Prostate gland (tissue), 2 donors: ENCODE data around the gene SOAT2. TPM values are rescaled to one million over a fixed set of nuclear protein-coding genes. Genes with fewer than 3 reads are reported as not detected.

ENCODE experiments used
- DNase-seq: peaks from one replicate; pipeline ENCODE4 v3.0.0-alpha.2; 2019; ENCODE audit warnings: low spot score
- H3K27ac ChIP-seq, 2 donors: fragments of 200-600 bp; sonication (generic); 2 replicates each; pipeline ENCODE4 v1.5.1; 2017 to 2019
- H3K27me3 ChIP-seq: fragments of 200-600 bp; sonication (generic); replicated peaks from 2 replicates; pipeline ENCODE4 v1.5.1; 2019; ENCODE audit not compliant: insufficient read depth
- H3K36me3 ChIP-seq, 2 donors: fragments of 200-600 bp; sonication (generic); 1 replicate in 1 of 2; 2 replicates in 1 of 2; pipeline versions ENCODE4 v1.5.1 to v1.8.1; 2017 to 2019
- H3K4me1 ChIP-seq: fragments of 200-600 bp; sonication (generic); replicated peaks from 2 replicates; pipeline ENCODE4 v1.5.1; 2019
- H3K4me3 ChIP-seq, 2 donors: fragments of 200-600 bp; sonication (generic); 2 replicates each; pipeline ENCODE4 v1.5.1; 2017 to 2019
- H3K9me3 ChIP-seq: fragments of 200-600 bp; sonication (generic); 2 replicates; pipeline ENCODE4 v1.5.1; 2017
- POLR2A ChIP-seq: fragments of 450-650 bp; IDR thresholded peaks from one replicate; pipeline ENCODE4 v1.6.1; 2016; ENCODE audit warnings: antibody characterized with exemption, mild to moderate bottlenecking
- POLR2AphosphoS5 ChIP-seq: sonication (generic); formaldehyde crosslinking; IDR thresholded peaks from one replicate; pipeline ENCODE4 v1.6.1; 2017; ENCODE audit warnings: antibody characterized with exemption
- WGBS: methylation state at CpG from one replicate; pipeline ENCODE4 v1.1.5; 2018; 5-methylcytosine and 5-hydroxymethylcytosine counted together
- intact Hi-C: fragments of 100-400 bp; cut with DNase I; formaldehyde crosslinking; loops from one replicate; pipeline ENCODE4 v1.14.2; 2022
- total RNA-seq, 2 donors: library from RNA; depleted of rRNA; stranded (reverse); fragments of >200 nt; gene quantifications; one replicate each; pipeline ENCODE4 v1.1.0, GENCODE V29; 2016
- TF ChIP-seq, protein P1 (sequence below), 4 experiments: fragments of 200-600 bp in 2 of 4; fragments of 450-650 bp in 2 of 4; sonication (generic) in 2 of 4; IDR thresholded peaks; 1 replicate in 3 of 4; 2 replicates in 1 of 4; pipeline ENCODE4 v1.5.1; 2016 to 2019; ENCODE audit warnings: antibody characterized with exemption in 4 of 4, mild to moderate bottlenecking in 2 of 4, moderate library complexity in 2 of 4

Gene SOAT2
- total RNA-seq, 2 donors from 2014 or later = 0.14 to 0.28 TPM

DNA sequence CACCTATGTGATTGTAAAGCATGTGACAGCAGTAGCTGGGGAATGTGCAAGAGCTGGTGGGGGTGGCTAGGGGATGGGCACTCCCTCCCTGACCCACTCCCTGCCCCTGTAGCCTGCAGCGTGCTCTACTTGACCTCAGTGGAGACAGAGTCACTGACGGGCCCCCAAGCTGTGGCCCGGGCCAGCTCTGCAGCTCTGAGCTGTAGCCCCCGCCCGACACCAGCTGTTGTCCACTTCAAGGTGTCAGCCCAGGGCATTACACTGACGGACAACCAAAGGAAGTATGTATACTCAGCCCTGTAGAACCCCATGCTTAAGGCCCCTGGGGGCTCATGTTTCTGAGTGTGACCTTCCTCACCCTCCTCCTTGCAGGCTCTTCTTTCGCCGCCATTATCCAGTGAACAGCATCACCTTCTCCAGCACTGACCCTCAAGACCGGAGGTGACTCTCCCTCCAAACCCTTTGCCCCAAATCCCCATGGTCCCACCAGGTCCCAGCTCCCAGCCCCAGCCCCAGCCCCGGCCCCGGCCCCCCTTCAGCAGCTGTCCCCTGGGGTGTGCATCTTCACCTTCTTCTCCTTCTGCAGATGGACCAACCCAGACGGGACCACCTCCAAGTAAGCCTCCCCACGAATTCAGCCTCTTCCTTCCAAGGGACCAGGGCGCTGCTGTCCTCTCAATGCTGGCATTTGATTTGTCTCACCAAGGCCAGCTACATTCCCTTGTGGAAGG is 40.1 kb upstream of the SOAT2 start:
- intact Hi-C loops = no loop called here
- Histone ChIP-seq H3K4me1 (peaks cover 12% of the 10 kb centered on the region), H3K9me3 (no peaks in the 10 kb centered on the region), H3K27ac (peak overlapping the region; percentile 66 to 68), H3K27me3 (no peaks in the 10 kb centered on the region), H3K36me3 (peaks cover 0 to 16% of the 10 kb centered on the region in 2 donors), H3K4me3 (no peak overlapping the region)
- TF ChIP-seq, protein P1, sequence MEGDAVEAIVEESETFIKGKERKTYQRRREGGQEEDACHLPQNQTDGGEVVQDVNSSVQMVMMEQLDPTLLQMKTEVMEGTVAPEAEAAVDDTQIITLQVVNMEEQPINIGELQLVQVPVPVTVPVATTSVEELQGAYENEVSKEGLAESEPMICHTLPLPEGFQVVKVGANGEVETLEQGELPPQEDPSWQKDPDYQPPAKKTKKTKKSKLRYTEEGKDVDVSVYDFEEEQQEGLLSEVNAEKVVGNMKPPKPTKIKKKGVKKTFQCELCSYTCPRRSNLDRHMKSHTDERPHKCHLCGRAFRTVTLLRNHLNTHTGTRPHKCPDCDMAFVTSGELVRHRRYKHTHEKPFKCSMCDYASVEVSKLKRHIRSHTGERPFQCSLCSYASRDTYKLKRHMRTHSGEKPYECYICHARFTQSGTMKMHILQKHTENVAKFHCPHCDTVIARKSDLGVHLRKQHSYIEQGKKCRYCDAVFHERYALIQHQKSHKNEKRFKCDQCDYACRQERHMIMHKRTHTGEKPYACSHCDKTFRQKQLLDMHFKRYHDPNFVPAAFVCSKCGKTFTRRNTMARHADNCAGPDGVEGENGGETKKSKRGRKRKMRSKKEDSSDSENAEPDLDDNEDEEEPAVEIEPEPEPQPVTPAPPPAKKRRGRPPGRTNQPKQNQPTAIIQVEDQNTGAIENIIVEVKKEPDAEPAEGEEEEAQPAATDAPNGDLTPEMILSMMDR (IDR thresholded peaks at IDR 0.05) = no peak
- TF ChIP-seq POLR2A (no peak), POLR2AphosphoS5 (no peak)
- no peak for DNase-seq
- 69% methylated on average over 14 of the region's 14 CpGs for WGBS

DNA sequence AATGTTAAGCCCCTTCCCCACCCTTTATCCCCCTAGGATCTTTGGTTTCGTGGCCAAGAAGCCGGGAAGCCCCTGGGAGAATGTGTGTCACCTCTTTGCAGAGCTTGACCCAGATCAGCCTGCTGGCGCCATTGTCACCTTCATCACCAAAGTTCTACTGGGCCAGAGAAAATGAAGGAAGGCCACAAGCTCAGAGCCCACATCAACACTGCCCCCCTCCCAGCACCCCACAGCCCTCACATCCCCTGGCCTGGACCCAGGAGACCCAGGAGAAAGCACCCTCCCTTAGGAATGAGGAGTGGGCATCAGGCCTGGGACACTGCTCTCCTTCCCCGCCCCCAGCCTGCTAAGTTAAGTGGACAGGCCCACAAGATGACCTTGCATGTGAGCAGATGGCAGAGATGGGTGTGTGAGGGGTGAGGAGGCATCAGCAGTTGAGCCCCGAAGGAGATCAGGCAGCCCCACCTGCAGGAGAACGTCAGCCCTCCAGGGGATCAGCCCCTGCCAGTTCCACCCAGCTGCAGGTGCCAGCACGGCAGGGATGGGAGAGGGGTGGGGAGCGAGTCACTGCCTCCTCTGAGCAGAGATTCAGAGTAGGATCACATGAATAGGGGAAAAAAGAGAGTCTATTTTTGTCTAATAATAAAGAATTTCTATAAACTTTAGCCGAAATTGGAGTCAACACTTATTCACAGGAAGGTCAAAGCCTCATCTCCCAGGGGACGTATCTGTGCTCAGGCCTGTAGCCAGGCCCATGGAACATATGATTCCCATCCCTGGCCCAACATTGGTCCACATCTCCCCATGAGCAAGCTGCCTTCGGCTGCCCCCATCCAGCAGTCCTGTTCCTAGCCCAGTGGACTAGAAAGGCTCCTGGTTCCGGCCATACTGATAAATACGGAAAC is 39.3 kb upstream of the SOAT2 start:
- H3K4me3 ChIP-seq = no peak overlapping the region
- H3K9me3 ChIP-seq = no peaks in the 10 kb centered on the region
- DNase-seq = no peak
- TF ChIP-seq POLR2A (no peak), POLR2AphosphoS5 (peak; percentile 50)
- TF ChIP-seq, protein P1 (IDR thresholded peaks at IDR 0.05) = peak in 1 of 4 experiments; percentile 4
- H3K4me1 ChIP-seq = peaks cover 12% of the 10 kb centered on the region
- WGBS = 46% methylated on average over 13 of the region's 13 CpGs
- H3K27ac ChIP-seq = peak overlapping the region; percentile 58 to 68
- H3K27me3 ChIP-seq = no peaks in the 10 kb centered on the region
- peaks cover 0 to 18% of the 10 kb centered on the region in 2 donors for H3K36me3 ChIP-seq
- intact Hi-C loops = loop anchor here (2.0 kb wide), 1 partner anchor 133 kb away; no protein-coding TSS in a partner anchor

DNA sequence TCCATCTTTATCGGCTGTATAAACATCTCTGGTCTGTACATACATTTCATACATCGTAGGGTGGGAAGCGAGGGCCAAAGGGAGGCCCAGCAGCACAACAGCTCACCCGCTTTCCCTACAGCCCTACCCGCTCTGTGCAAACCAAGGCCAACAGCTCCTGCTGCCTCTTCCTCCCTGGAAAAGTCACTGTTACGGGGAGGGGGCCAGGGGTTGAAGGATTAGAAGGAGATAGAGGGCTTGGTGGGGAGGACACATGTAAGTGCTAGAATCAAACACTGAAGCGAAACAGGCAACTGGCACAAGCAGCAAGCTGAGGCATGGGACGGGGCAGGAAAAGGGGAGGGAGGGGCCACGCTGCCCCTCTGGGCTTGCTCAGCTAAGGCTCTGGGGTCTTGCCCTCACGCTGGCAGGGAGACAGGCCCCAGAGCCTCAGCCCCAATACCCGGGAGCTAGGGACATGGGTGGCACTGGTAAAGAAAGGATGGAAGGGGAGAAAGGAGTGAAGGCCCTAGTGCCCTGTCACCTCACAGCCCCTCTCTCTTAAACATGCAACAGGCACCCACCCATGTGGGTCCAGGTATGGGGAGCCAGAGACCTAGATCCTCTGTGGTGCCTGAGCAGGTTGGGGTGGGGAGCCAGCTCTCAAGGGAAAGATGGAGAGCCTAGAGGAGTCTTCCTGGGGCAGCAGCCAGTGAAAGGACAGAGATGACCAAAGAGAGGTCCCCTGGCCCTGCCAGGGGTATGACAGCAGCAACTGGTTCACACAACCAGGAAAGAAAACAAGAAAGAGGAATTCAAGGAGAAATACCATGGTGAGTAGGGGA is 38.5 kb upstream of the SOAT2 start:
- Histone ChIP-seq H3K27me3 (no peaks in the 10 kb centered on the region), H3K4me1 (peaks cover 16% of the 10 kb centered on the region), H3K4me3 (no peak overlapping the region), H3K36me3 (peaks cover 0 to 18% of the 10 kb centered on the region in 2 donors), H3K27ac (peak overlapping the region; percentile 58 to 68), H3K9me3 (no peaks in the 10 kb centered on the region)
- intact Hi-C loops = loop anchor here (1.0 to 5.0 kb wide), 3 partner anchors 34 to 132 kb away; no protein-coding TSS in a partner anchor
- WGBS = 73% methylated on average over 11 of the region's 11 CpGs
- no peak for DNase-seq
- TF ChIP-seq, protein P1 (IDR thresholded peaks at IDR 0.05) = no peak
- TF ChIP-seq POLR2A = no peak
- no peak for TF ChIP-seq POLR2AphosphoS5

DNA sequence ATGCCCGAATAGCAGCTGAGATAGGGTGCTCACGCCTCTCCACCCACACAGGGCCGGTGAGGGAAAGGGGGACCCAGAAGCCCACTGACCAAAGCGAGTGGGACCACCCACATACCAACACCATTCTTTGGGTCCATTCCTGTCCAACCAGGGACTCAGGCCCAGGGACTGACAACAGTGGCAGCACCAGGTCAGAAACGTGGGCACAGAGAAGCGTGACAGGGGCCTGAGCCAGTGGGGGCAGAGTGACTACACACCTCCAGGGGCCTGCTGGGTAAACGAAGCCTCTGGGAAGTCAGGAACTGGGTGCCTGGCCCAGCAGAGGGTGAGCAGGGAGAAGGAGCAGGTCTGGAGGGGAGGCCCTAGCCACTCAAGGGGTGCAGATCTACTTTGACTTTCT is 37.8 kb upstream of the SOAT2 start:
- no peak overlapping the region for H3K4me3 ChIP-seq
- WGBS = 65% methylated on average over 7 of the region's 7 CpGs
- peak overlapping the region; percentile 58 to 70 for H3K27ac ChIP-seq
- H3K36me3 ChIP-seq = peaks cover 0 to 18% of the 10 kb centered on the region in 2 donors
- H3K27me3 ChIP-seq = no peaks in the 10 kb centered on the region
- intact Hi-C loops = loop anchor here (1.0 to 5.0 kb wide), 3 partner anchors 34 to 131 kb away; no protein-coding TSS in a partner anchor
- DNase-seq = no peak
- H3K4me1 ChIP-seq = peaks cover 16% of the 10 kb centered on the region
- TF ChIP-seq POLR2A = no peak
- no peak for TF ChIP-seq POLR2AphosphoS5
- TF ChIP-seq, protein P1 (IDR thresholded peaks at IDR 0.05) = no peak
- no peaks in the 10 kb centered on the region for H3K9me3 ChIP-seq
